Sigmoid colon (tissue), 7 donors: Measurements from ENCODE around the gene CRYBG1. TPM values are rescaled to one million over a fixed set of nuclear protein-coding genes. Genes with fewer than 3 reads are reported as not detected.
A peak's percentile ranks its signal among the peaks of the same experiment; 100 is the strongest.

Experiments
- DNase-seq: peaks from one replicate; pipeline ENCODE4 v3.0.0-alpha.2; 2019
- H3K27ac ChIP-seq, 4 donors: fragments of 200-600 bp; sonication (generic); one replicate each; pipeline ENCODE4 v1.5.1; 2016 to 2019; ENCODE audit warnings: mild to moderate bottlenecking in 1 of 4
- H3K27me3 ChIP-seq, 3 donors: fragments of 200-600 bp; sonication (generic); one replicate each; pipeline ENCODE4 v1.5.1; 2019; ENCODE audit warnings: mild to moderate bottlenecking in 1 of 3
- H3K36me3 ChIP-seq, 4 donors: fragments of 200-600 bp; sonication (generic); one replicate each; pipeline ENCODE4 v1.5.1; 2016 to 2019
- H3K4me1 ChIP-seq, 4 donors: fragments of 200-600 bp; sonication (generic); one replicate each; pipeline ENCODE4 v1.5.1; 2017 to 2019
- H3K4me3 ChIP-seq, 4 donors: fragments of 200-600 bp; sonication (generic); one replicate each; pipeline ENCODE4 v1.5.1; 2017 to 2019; ENCODE audit warnings: mild to moderate bottlenecking in 2 of 4, moderate library complexity in 1 of 4
- H3K9me3 ChIP-seq, 4 donors: fragments of 200-600 bp in 3 of 4; sonication (generic) in 3 of 4; one replicate each; pipeline versions ENCODE4 v1.5.1 to v1.6.1; 2013 to 2019
- CTCF ChIP-seq, 4 experiments: fragments of 450-650 bp in 3 of 4; fragments of 200-600 bp in 1 of 4; IDR thresholded peaks; one replicate each; pipeline ENCODE4 v1.5.1; 2016 to 2019; ENCODE audit warnings: antibody characterized with exemption in 4 of 4, mild to moderate bottlenecking in 3 of 4, moderate library complexity in 2 of 4
- EP300 ChIP-seq, 4 donors: sonication (generic); formaldehyde crosslinking; IDR thresholded peaks; one replicate each; pipeline ENCODE4 v1.6.1; 2017; ENCODE audit warnings: antibody characterized with exemption in 4 of 4
- POLR2A ChIP-seq, 2 donors: fragments of 450-650 bp; IDR thresholded peaks; one replicate each; pipeline ENCODE4 v1.6.1; 2016; ENCODE audit warnings: antibody characterized with exemption in 2 of 2, mild to moderate bottlenecking in 2 of 2, moderate library complexity in 2 of 2
- POLR2AphosphoS5 ChIP-seq, 4 donors: sonication (generic); formaldehyde crosslinking; IDR thresholded peaks; one replicate each; pipeline ENCODE4 v1.6.1; 2017; ENCODE audit warnings: antibody characterized with exemption in 4 of 4
- WGBS, 2 donors: extraction: QIAGEN DNeasy Blood & Tissue Kit; methylation state at CpG; one replicate each; pipeline ENCODE4 v1.1.7; 2013; 5-methylcytosine and 5-hydroxymethylcytosine counted together
- intact Hi-C: fragments of 100-400 bp; cut with DNase I; formaldehyde crosslinking; loops from one replicate; pipeline ENCODE4 v1.15.1; 2023
- polyA plus RNA-seq, 3 donors: library from polyadenylated mRNA; stranded (reverse); fragments of 200-250 nt; gene quantifications; one replicate each; pipeline ENCODE4 v1.2.3, GENCODE V29; 2013
- total RNA-seq, 4 donors: library from RNA; depleted of rRNA; stranded (reverse); fragments of >200 nt; gene quantifications; one replicate each; pipeline ENCODE4 v1.1.0, GENCODE V29; 2016
- donor health status: healthy with polysubstance abuse.
- donor health status: Bipolar disorder and iron deficiency.
- donor health status: healthy.

The CRYBG1 gene
- total and polyA plus RNA-seq, 7 donors = 5.8 to 26.5 (median 10.2) TPM

- no peak for TF ChIP-seq POLR2A (IDR thresholded peaks at IDR 0.05)
- peak in 1 of 4 donors; percentile 20 for TF ChIP-seq POLR2AphosphoS5 (IDR thresholded peaks at IDR 0.05)
- peak overlapping the region in 1 of 4 donors; percentile 26 for H3K27ac ChIP-seq
- no peak overlapping the region for H3K4me3 ChIP-seq
- DNase-seq = no peak
- H3K36me3 ChIP-seq = no peaks in the 10 kb centered on the region
- H3K27me3 ChIP-seq = no peaks in the 10 kb centered on the region
- intact Hi-C loops = no loop called here
- peaks cover 0 to 10% (median 0%) of the 10 kb centered on the region in 4 donors for H3K4me1 ChIP-seq
- no peaks in the 10 kb centered on the region for H3K9me3 ChIP-seq
- WGBS, 2 donors = 38 to 62% methylated on average over 3 of the region's 3 CpGs
These were observed 167.5 kb downstream of the CRYBG1 start for GRCh38 chr6:106527979-106528378.

GRCh38 chr6:106528521-106528920, 168.0 kb downstream of the CRYBG1 start:
- Histone ChIP-seq H3K4me3 (no peak overlapping the region), H3K27ac (peak overlapping the region in 1 of 4 donors; percentile 26), H3K9me3 (no peaks in the 10 kb centered on the region), H3K4me1 (peaks cover 0 to 10% (median 0%) of the 10 kb centered on the region in 4 donors), H3K27me3 (no peaks in the 10 kb centered on the region), H3K36me3 (no peaks in the 10 kb centered on the region)
- 88 to 92% methylated on average over 2 of the region's 2 CpGs for WGBS, 2 donors
- no peak for DNase-seq
- intact Hi-C loops = no loop called here
- TF ChIP-seq CTCF (IDR thresholded peaks at IDR 0.05) (no peak), EP300 (IDR thresholded peaks at IDR 0.05) (no peak), POLR2AphosphoS5 (IDR thresholded peaks at IDR 0.05) (no peak), POLR2A (IDR thresholded peaks at IDR 0.05) (no peak)

GRCh38 chr6:106529438-106529837, 168.9 kb downstream of the CRYBG1 start:
- TF ChIP-seq EP300 (IDR thresholded peaks at IDR 0.05) (no peak), POLR2AphosphoS5 (IDR thresholded peaks at IDR 0.05) (no peak), CTCF (IDR thresholded peaks at IDR 0.05) (no peak), POLR2A (IDR thresholded peaks at IDR 0.05) (no peak)
- WGBS, 2 donors = 29 to 77% methylated on average over 3 of the region's 3 CpGs
- peaks cover 0 to 10% (median 0%) of the 10 kb centered on the region in 4 donors for H3K4me1 ChIP-seq
- no peaks in the 10 kb centered on the region for H3K9me3 ChIP-seq
- H3K27me3 ChIP-seq = no peaks in the 10 kb centered on the region
- no peak overlapping the region for H3K4me3 ChIP-seq
- no peaks in the 10 kb centered on the region for H3K36me3 ChIP-seq
- intact Hi-C loops = no loop called here
- no peak overlapping the region for H3K27ac ChIP-seq
- DNase-seq = no peak

- no peaks in the 10 kb centered on the region for H3K27me3 ChIP-seq
- TF ChIP-seq POLR2A (IDR thresholded peaks at IDR 0.05) = no peak
- no peak for TF ChIP-seq POLR2AphosphoS5 (IDR thresholded peaks at IDR 0.05)
- no peak for TF ChIP-seq CTCF (IDR thresholded peaks at IDR 0.05)
- WGBS, 2 donors = 94 to 98% methylated on average over 1 of the region's 1 CpG
- H3K4me3 ChIP-seq = no peak overlapping the region
- intact Hi-C loops = no loop called here
- H3K36me3 ChIP-seq = no peaks in the 10 kb centered on the region
- H3K27ac ChIP-seq = no peak overlapping the region
- peaks cover 0 to 5% (median 0%) of the 10 kb centered on the region in 4 donors for H3K4me1 ChIP-seq
- H3K9me3 ChIP-seq = no peaks in the 10 kb centered on the region
- no peak for DNase-seq
These were observed 169.5 kb downstream of the CRYBG1 start for GRCh38 chr6:106530026-106530425.

- TF ChIP-seq POLR2AphosphoS5 (IDR thresholded peaks at IDR 0.05) = no peak
- no peak for TF ChIP-seq CTCF (IDR thresholded peaks at IDR 0.05)
- TF ChIP-seq POLR2A (IDR thresholded peaks at IDR 0.05) = no peak
- TF ChIP-seq EP300 (IDR thresholded peaks at IDR 0.05) = no peak
- WGBS, 2 donors = 93 to 95% methylated on average over 1 of the region's 1 CpG
- intact Hi-C loops = no loop called here
These were observed 170.0 kb downstream of the CRYBG1 start for GRCh38 chr6:106530502-106530901.

More at GRCh38 chr6:106530502-106530901, 170.0 kb downstream of the CRYBG1 start:
- DNase-seq = no peak
- no peak overlapping the region for H3K27ac ChIP-seq
- no peaks in the 10 kb centered on the region for H3K27me3 ChIP-seq
- no peaks in the 10 kb centered on the region for H3K9me3 ChIP-seq
- no peak overlapping the region for H3K4me3 ChIP-seq
- H3K36me3 ChIP-seq = no peaks in the 10 kb centered on the region
- H3K4me1 ChIP-seq = peaks cover 0 to under 1% (median 0%) of the 10 kb centered on the region in 4 donors
